H1 (cell line): ENCODE data around the gene RNASE4. TPM values are rescaled to one million over a fixed set of nuclear protein-coding genes. Genes with fewer than 3 reads are reported as not detected.

ENCODE experiments used
- CTCF ChIA-PET: fragments of 300-600 bp; sonication (Branson Sonifier 250); formaldehyde crosslinking; loops from one replicate; lab custom pipeline; 2021; ENCODE audit not compliant: partially characterized antibody; lab: Charles Lee
- POLR2A ChIA-PET: fragments of 300-600 bp; sonication (Branson Sonifier 250); formaldehyde crosslinking; loops from one replicate; lab custom pipeline; 2021; ENCODE audit warnings: inconsistent platforms; ENCODE audit not compliant: partially characterized antibody; lab: Charles Lee
- DNase-seq, 2 experiments: peaks; one replicate each; pipeline versions ENCODE4 v3.0.0 to v3.0.0-alpha.2; 2010 to 2022; ENCODE audit warnings: low spot score in 2 of 2, low read depth in 1 of 2, mixed read lengths in 1 of 2
- FAIRE-seq: peaks from 2 replicates; lab custom pipeline; 2011; peaks lifted over from hg19 to GRCh38; lab: Jason Lieb, UNC
- H2AFZ ChIP-seq: 2 replicates; pipeline ENCODE4 v1.8.1; 2012; ENCODE audit warnings: low read length, inconsistent platforms
- H2AK5ac ChIP-seq: 2 replicates; pipeline ENCODE4 v1.6.1; 2013; ENCODE audit warnings: low read depth, low read length
- H2BK120ac ChIP-seq: replicated peaks from 2 replicates; pipeline ENCODE3; 2013; ENCODE audit warnings: low read depth, low read length, inconsistent platforms
- H2BK12ac ChIP-seq: 2 replicates; pipeline ENCODE4 v1.6.1; 2013; ENCODE audit warnings: low read depth, low read length
- H2BK15ac ChIP-seq: 2 replicates; pipeline ENCODE4 v1.6.1; 2013; ENCODE audit warnings: low read length
- H2BK20ac ChIP-seq: 2 replicates; pipeline ENCODE4 v1.6.1; 2013; ENCODE audit warnings: low read length
- H2BK5ac ChIP-seq: 2 replicates; pipeline ENCODE4 v1.6.1; 2013; ENCODE audit warnings: low read depth, low read length
- H3K14ac ChIP-seq: 2 replicates; pipeline ENCODE4 v1.6.1; 2013; ENCODE audit warnings: inconsistent platforms; ENCODE audit not compliant: insufficient read length
- H3K18ac ChIP-seq: 2 replicates; pipeline ENCODE4 v1.6.1; 2013; ENCODE audit warnings: low read length; ENCODE audit errors: extremely low read depth
- H3K23ac ChIP-seq: 2 replicates; pipeline ENCODE4 v1.6.1; 2013; ENCODE audit warnings: inconsistent platforms; ENCODE audit not compliant: insufficient read length
- H3K23me2 ChIP-seq: 2 replicates; pipeline ENCODE4 v1.6.1; 2013; ENCODE audit warnings: low read depth, low read length
- H3K27ac ChIP-seq: 2 replicates; pipeline ENCODE4 v1.6.1; 2011; ENCODE audit warnings: low read depth, low read length, inconsistent platforms
- H3K27me3 ChIP-seq, 4 experiments: replicated peaks in 1 of 4; 1 replicate in 1 of 4; 2 replicates in 3 of 4; pipeline versions ENCODE4 v1.6.1 to v1.8.1; 2011 to 2013; ENCODE audit warnings: low read length in 3 of 4, mild to moderate bottlenecking in 3 of 4, inconsistent platforms in 2 of 4, mixed read lengths in 2 of 4, moderate library complexity in 1 of 4; ENCODE audit not compliant: control insufficient read depth in 3 of 4, insufficient read depth in 3 of 4; ENCODE audit errors: extremely low read depth in 1 of 4
- H3K36me3 ChIP-seq, 4 experiments: 2 replicates each; pipeline versions ENCODE4 v1.6.1 to v1.8.1; 2011 to 2013; ENCODE audit warnings: mild to moderate bottlenecking in 4 of 4, low read length in 3 of 4, moderate library complexity in 2 of 4, control low read depth in 1 of 4, inconsistent platforms in 1 of 4; ENCODE audit not compliant: insufficient read depth in 4 of 4, control insufficient read depth in 2 of 4
- H3K4ac ChIP-seq: replicated peaks from 2 replicates; pipeline ENCODE3; 2013; ENCODE audit warnings: low read length, low read depth, mixed read lengths, inconsistent platforms; ENCODE audit not compliant: insufficient read length
- H3K4me1 ChIP-seq, 4 experiments: replicated peaks in 1 of 4; 1 replicate in 1 of 4; 2 replicates in 3 of 4; pipeline versions ENCODE4 v1.6.1 to v1.8.1; 2011 to 2013; ENCODE audit warnings: low read length in 3 of 4, inconsistent platforms in 2 of 4, mixed read lengths in 1 of 4; ENCODE audit not compliant: insufficient read depth in 4 of 4, control insufficient read depth in 3 of 4
- H3K4me2 ChIP-seq, 2 experiments: 2 replicates each; pipeline versions ENCODE4 v1.6.1 to v1.8.1; 2011 to 2013; ENCODE audit warnings: low read depth in 2 of 2, low read length in 2 of 2, control low read depth in 1 of 2, inconsistent platforms in 1 of 2, mild to moderate bottlenecking in 1 of 2; ENCODE audit not compliant: insufficient read depth in 1 of 2
- H3K4me3 ChIP-seq, 4 experiments: fragments of 200-600, 300-600 bp in 1 of 4; sonication (generic), shearing (Covaris generic), sonication (Bioruptor Twin) in 1 of 4; 2 replicates each; pipeline versions ENCODE4 v1.5.1 to v1.8.1; 2011 to 2016; ENCODE audit warnings: low read length in 4 of 4, low read depth in 3 of 4, control low read depth in 2 of 4, inconsistent platforms in 2 of 4, mild to moderate bottlenecking in 2 of 4, mixed read lengths in 1 of 4, moderate library complexity in 1 of 4; ENCODE audit not compliant: insufficient read depth in 2 of 4; ENCODE audit errors: extremely low read depth in 1 of 4
- H3K56ac ChIP-seq: replicated peaks from 2 replicates; pipeline ENCODE3; 2013; ENCODE audit warnings: low read depth, mild to moderate bottlenecking, mixed read lengths, low read length, inconsistent platforms; ENCODE audit not compliant: insufficient read length
- H3K79me1 ChIP-seq: 2 replicates; pipeline ENCODE4 v1.6.1; 2013; ENCODE audit warnings: low read depth, low read length, control low read depth
- H3K79me2 ChIP-seq, 2 experiments: 2 replicates each; pipeline versions ENCODE4 v1.6.1 to v1.8.1; 2012 to 2013; ENCODE audit warnings: low read length in 2 of 2, mild to moderate bottlenecking in 2 of 2, inconsistent platforms in 1 of 2; ENCODE audit not compliant: insufficient read depth in 2 of 2, control insufficient read depth in 1 of 2
- H3K9ac ChIP-seq, 4 experiments: replicated peaks in 1 of 4; 1 replicate in 1 of 4; 2 replicates in 3 of 4; pipeline versions ENCODE4 v1.6.1 to v1.8.1; 2011 to 2013; ENCODE audit warnings: low read depth in 3 of 4, low read length in 3 of 4, control low read depth in 2 of 4, mild to moderate bottlenecking in 2 of 4, moderate library complexity in 2 of 4, inconsistent platforms in 1 of 4; ENCODE audit errors: extremely low read depth in 1 of 4
- H3K9me3 ChIP-seq, 2 experiments: 2 replicates each; pipeline versions ENCODE4 v1.6.1 to v1.8.1; 2012 to 2013; ENCODE audit warnings: mild to moderate bottlenecking in 2 of 2, moderate library complexity in 2 of 2, control low read depth in 1 of 2, inconsistent platforms in 1 of 2, low read depth in 1 of 2, low read length in 1 of 2, mixed read lengths in 1 of 2; ENCODE audit not compliant: insufficient read depth in 2 of 2
- H4K20me1 ChIP-seq, 2 experiments: replicated peaks in 1 of 2; 2 replicates each; pipeline versions ENCODE3 to v1.8.1; 2011 to 2013; ENCODE audit warnings: inconsistent platforms in 2 of 2, low read length in 2 of 2, mild to moderate bottlenecking in 1 of 2; ENCODE audit not compliant: insufficient read depth in 2 of 2, control insufficient read depth in 1 of 2
- H4K5ac ChIP-seq: 2 replicates; pipeline ENCODE4 v1.6.1; 2013; ENCODE audit warnings: low read length, low read depth, mixed read lengths, inconsistent platforms; ENCODE audit not compliant: insufficient read length
- H4K8ac ChIP-seq: 2 replicates; pipeline ENCODE4 v1.8.0; 2013; ENCODE audit warnings: mild to moderate bottlenecking, moderate library complexity, low read length, inconsistent platforms; ENCODE audit not compliant: insufficient read depth; ENCODE audit errors: extremely low read depth
- H4K91ac ChIP-seq: replicated peaks from 2 replicates; pipeline ENCODE3; 2013; ENCODE audit warnings: low read length, mixed read lengths, inconsistent platforms; ENCODE audit not compliant: insufficient read length
- ATF3 ChIP-seq: IDR thresholded peaks from 2 replicates; pipeline ENCODE4 v1.6.1; 2011; ENCODE audit warnings: low read depth, mild to moderate bottlenecking, low read length; ENCODE audit not compliant: insufficient read depth
- CTBP2 ChIP-seq: IDR thresholded peaks from 2 replicates; pipeline ENCODE4 v1.7.0; 2011; ENCODE audit warnings: borderline replicate concordance, mild to moderate bottlenecking, moderate library complexity, mixed read lengths, low read length; ENCODE audit not compliant: insufficient read depth, insufficient read length
- EGR1 ChIP-seq: IDR thresholded peaks from 2 replicates; pipeline ENCODE4 v1.6.1; 2011; ENCODE audit warnings: low read depth, low read length, borderline replicate concordance
- GABPA ChIP-seq: IDR thresholded peaks from 2 replicates; pipeline ENCODE4 v1.6.1; 2011; ENCODE audit warnings: mild to moderate bottlenecking, low read length, moderate library complexity, borderline replicate concordance; ENCODE audit not compliant: insufficient read depth
- MAFK ChIP-seq: IDR thresholded peaks from 2 replicates; pipeline ENCODE4 v1.6.1; 2012; ENCODE audit warnings: low read depth, mild to moderate bottlenecking, improper control_type of control experiment, low read length
- MAX ChIP-seq: IDR thresholded peaks from 2 replicates; pipeline ENCODE4 v1.6.1; 2012; ENCODE audit warnings: inconsistent platforms
- RBBP5 ChIP-seq: IDR thresholded peaks from 2 replicates; pipeline ENCODE4 v1.7.1; 2012; ENCODE audit warnings: low read depth, mild to moderate bottlenecking, inconsistent platforms, low read length, moderate library complexity, borderline replicate concordance
- RFX5 ChIP-seq: IDR thresholded peaks from 2 replicates; pipeline ENCODE4 v1.6.1; 2011; ENCODE audit warnings: low read depth, low read length, improper control_type of control experiment, borderline replicate concordance
- SIX5 ChIP-seq: IDR thresholded peaks from 2 replicates; pipeline ENCODE4 v1.6.1; 2011; ENCODE audit warnings: mild to moderate bottlenecking, low read depth, low read length
- SP4 ChIP-seq: IDR thresholded peaks from 2 replicates; pipeline ENCODE4 v1.6.1; 2012; ENCODE audit warnings: low read length, inconsistent platforms
- TAF1 ChIP-seq: IDR thresholded peaks from 2 replicates; pipeline ENCODE4 v1.6.1; 2011; ENCODE audit warnings: mild to moderate bottlenecking, low read depth, low read length
- YY1 ChIP-seq: IDR thresholded peaks from 2 replicates; pipeline ENCODE4 v1.6.1; 2011; ENCODE audit warnings: low read depth, mild to moderate bottlenecking, low read length
- WGBS, 2 experiments: shearing (Covaris generic) in 1 of 2; methylation state at CpG; one replicate each; pipeline versions ENCODE4 v1.1.6 to v1.1.7; 2013 to 2015; ENCODE audit warnings: low lambda C conversion rate in 2 of 2, mixed read lengths in 2 of 2, inconsistent platforms in 1 of 2, low coverage in 1 of 2, missing lambda C conversion rate in 1 of 2; ENCODE audit not compliant: insufficient replicate concordance in 2 of 2, insufficient coverage in 1 of 2, insufficient read length in 1 of 2; ENCODE audit errors: extremely low coverage in 1 of 2, missing lambda C conversion rate in 1 of 2; 5-methylcytosine and 5-hydroxymethylcytosine counted together
- polyA plus RNA-seq, 7 experiments: library from polyadenylated mRNA; depleted of rRNA in 3 of 7; stranded (reverse) in 5 of 7; unstranded in 2 of 7; fragments of >200 nt in 5 of 7; fragments of 200-250 nt in 2 of 7; gene quantifications; 1 replicate in 5 of 7; 2 replicates in 1 of 7; 4 replicates in 1 of 7; pipeline versions ENCODE4 v1.2.1 to v1.2.3, GENCODE V29; 2011 to 2013; ENCODE audit warnings: missing spikeins in 2 of 7, mixed read lengths in 2 of 7
- total RNA-seq: library from RNA; stranded (reverse); fragmentation: NEBNext Ultra II Directional; extraction: Animal tissue kit (Norgen Biotek cat#: 25700); gene quantifications from 2 replicates; pipeline ENCODE4 v1.2.1, GENCODE V29; 2021

The RNASE4 gene
- total and polyA plus RNA-seq, 2 of the 8 experiments (the other 6 are each of a cell fraction or from before 2014, with no cell fraction given): 0.61 to 3.5 TPM

- CTCF ChIA-PET: interaction anchor here (0.7 to 16.7 kb wide), 14 partner anchors 11 to 291 kb away, joined by 3 to 282 read pairs (median 6); partner anchors contain the start of gene RNASE1
- no peak overlapping the region for H3K23ac ChIP-seq
- no peak overlapping the region for H3K18ac ChIP-seq
- TF ChIP-seq RBBP5 (no peak), CTBP2 (no peak), SIX5 (no peak), EGR1 (no peak), YY1 (no peak), MAX (no peak), TAF1 (no peak), GABPA (no peak), SP4 (no peak), RFX5 (no peak), ATF3 (no peak), MAFK (no peak)
- TF ChIP-seq, all 59 proteins: peak for 0
- H3K36me3 ChIP-seq: no peaks in the 10 kb centered on the region
- no peak overlapping the region for H2BK12ac ChIP-seq
- no peak overlapping the region for H4K8ac ChIP-seq
- no peak overlapping the region for H2BK20ac ChIP-seq
- POLR2A ChIA-PET: interaction anchor here (0.9 to 2.3 kb wide), 6 partner anchors 15 to 211 kb away, joined by 3 to 8 read pairs (median 6); no protein-coding TSS in a partner anchor
- H3K4me1 ChIP-seq: peaks cover 0 to 9% (median 4%) of the 10 kb centered on the region in 4 experiments; a peak in 5 of 7 replicates
- H4K91ac ChIP-seq: no peak overlapping the region
- no peaks in the 10 kb centered on the region for H3K79me2 ChIP-seq
- no peaks in the 10 kb centered on the region for H3K27me3 ChIP-seq
- H3K4me3 ChIP-seq: peak overlapping the region; percentile 67 to 99 (median 98); a peak in 7 of 8 replicates
- H3K14ac ChIP-seq: no peak overlapping the region
- H2AK5ac ChIP-seq: no peak overlapping the region
- H3K9ac ChIP-seq: no peak overlapping the region
- H3K56ac ChIP-seq: no peak overlapping the region
- H2AFZ ChIP-seq: no peak overlapping the region
- no peak overlapping the region for H3K4ac ChIP-seq
- no peak overlapping the region for H3K27ac ChIP-seq
- no peak overlapping the region for H4K5ac ChIP-seq
- DNase-seq (no peak), FAIRE-seq (no peak)
- H2BK120ac ChIP-seq: no peak overlapping the region
- no peaks in the 10 kb centered on the region for H3K9me3 ChIP-seq
- peaks cover 27% of the 10 kb centered on the region for H3K23me2 ChIP-seq
- H4K20me1 ChIP-seq: no peaks in the 10 kb centered on the region
- no peaks in the 10 kb centered on the region for H3K79me1 ChIP-seq
- H2BK15ac ChIP-seq: no peak overlapping the region
- H2BK5ac ChIP-seq: no peak overlapping the region
- whole genome bisulfite sequencing, 2 experiments: 71% methylated on average over 8 of the region's 8 CpGs; no CpG with 5 or more reads in 1 of the 2 experiments
- peak overlapping the region; percentile 60 to 79 for H3K4me2 ChIP-seq
Measured at GRCh38 chr14:20680363-20680762, 4.0 kb upstream of the RNASE4 start.
